NCI-H1436 treated with DMSO at 0.1 percent for 48 hours (cell line): ENCODE results near the gene ANGEL1.

Source experiments
- DNase-seq: peaks from one replicate; lab custom pipeline; 2025; lab: John Stamatoyannopoulos, UW

The ANGEL1 gene

DNA sequence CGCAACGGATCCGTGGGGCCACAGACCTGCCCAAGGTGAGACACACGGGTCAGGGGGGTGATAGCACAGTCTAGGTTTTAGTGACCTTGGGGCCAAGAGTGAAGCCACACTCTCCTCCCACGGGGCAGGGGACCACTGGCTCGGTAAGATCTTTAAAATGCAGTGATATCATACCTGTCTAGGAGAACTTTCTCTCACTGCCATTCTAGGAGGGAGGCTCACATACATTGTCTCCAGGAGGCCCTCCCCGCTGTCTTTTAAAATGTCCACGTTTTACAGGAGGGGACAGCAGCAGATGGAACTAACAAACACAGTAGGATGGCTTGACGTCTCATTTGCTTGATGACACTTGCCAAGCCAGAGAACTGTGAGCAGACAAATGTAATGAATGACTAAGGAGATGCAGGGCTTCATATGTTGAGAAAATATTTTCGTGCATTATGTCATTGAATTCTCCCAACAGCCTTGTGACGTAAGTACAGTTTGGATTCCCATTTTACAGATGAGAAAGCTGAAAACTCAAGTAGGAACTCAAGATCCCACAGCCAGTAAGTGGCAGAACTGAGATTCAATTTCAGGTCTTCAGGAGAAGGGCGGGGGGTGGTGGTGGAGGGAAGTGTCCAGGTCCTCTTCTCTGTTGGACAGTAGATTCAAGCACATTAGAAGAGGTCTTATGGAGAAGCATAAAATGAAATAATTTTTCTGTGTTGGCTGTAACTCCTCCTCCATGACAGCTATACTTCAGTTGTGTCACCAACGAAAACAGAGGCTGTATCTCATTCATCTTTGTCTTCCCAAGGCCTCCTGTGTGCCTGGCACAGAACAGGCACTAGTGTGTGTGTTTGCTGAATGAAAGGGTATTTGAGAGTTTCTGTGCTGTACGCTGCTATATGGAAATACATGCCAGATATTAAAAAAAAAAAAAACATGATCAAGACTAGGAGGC is 49.3 kb downstream of the ANGEL1 start:
- no peak for DNase-seq

- no peak for DNase-seq
These were observed 50.1 kb downstream of the ANGEL1 start for GRCh38 chr14:76762411-76763095.

DNA sequence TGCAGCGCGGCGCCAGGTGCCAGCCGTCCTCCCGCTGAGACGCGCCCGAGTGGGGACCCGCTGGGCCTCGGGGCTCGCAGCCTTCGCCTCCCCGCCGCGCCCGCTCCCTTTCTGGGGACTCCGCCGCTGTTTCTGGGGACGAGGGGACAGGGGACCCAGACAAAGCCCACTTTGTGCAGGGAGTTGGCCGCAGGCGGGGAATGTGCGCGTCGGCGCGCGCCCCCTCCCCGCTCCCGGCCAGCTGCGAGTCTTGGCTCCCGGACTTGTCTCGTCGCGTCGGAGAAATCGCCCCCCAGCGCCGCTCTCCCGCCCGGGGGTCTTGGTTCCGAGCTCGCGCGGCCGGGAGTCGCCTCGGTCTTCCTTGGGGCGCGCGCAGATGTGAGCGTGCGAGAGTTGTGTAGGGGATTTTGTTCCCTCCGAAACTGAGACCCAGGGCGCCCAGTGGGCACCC is 50.7 kb downstream of the ANGEL1 start:
- no peak for DNase-seq

GRCh38 chr14:76761136-76761959 is 51.3 kb downstream of the ANGEL1 start, which contains the start of gene VASH1:
TSS of gene VASH1 (plus strand) at chr14:76761468. CDS start at chr14:76762822, 1,354 bp downstream.
- no peak for DNase-seq

DNA sequence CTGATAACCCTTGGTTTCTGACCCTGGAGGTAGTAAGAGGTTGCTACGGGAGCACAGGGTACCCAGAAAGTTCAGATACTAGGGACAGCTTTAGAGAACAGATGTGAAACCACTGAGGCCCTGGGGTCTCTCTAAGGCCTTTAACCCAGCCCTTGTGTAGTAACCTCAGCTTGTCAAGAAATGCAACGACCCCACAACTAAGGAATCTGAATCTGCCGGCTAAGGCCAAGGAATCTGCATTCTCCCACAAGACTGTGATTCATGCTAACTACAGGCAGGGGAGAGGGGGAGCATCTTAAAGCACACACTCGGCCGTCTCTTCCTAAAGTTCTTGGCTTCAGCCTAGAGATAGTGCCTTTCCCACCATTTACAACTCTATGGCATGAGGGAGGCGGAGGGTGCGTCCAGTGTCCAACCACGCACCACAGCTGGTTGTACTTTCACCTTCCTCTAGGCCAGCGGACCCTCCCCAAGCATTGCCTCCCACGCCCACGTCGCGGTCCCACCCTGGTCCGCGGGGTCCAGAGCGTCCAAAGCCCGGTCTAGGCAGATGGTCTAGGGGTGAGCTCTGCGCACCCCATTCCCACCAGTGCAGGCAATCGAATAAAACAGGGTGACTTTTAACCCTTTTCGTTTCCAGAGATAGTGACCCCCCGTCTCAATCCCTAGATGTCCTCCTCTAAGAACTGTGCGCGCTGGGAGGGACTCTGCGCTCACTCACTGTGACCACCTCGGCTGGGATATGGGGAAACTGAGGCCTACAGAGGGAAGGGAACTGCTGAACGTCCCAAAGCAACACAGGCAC is 52.1 kb downstream of the ANGEL1 start:
- DNase-seq, result no peak

- no peak for DNase-seq
These were observed 53.1 kb downstream of the ANGEL1 start for GRCh38 chr14:76759589-76759988.

- no peak for DNase-seq
These were observed 56.3 kb downstream of the ANGEL1 start for GRCh38 chr14:76756371-76756750.

DNA sequence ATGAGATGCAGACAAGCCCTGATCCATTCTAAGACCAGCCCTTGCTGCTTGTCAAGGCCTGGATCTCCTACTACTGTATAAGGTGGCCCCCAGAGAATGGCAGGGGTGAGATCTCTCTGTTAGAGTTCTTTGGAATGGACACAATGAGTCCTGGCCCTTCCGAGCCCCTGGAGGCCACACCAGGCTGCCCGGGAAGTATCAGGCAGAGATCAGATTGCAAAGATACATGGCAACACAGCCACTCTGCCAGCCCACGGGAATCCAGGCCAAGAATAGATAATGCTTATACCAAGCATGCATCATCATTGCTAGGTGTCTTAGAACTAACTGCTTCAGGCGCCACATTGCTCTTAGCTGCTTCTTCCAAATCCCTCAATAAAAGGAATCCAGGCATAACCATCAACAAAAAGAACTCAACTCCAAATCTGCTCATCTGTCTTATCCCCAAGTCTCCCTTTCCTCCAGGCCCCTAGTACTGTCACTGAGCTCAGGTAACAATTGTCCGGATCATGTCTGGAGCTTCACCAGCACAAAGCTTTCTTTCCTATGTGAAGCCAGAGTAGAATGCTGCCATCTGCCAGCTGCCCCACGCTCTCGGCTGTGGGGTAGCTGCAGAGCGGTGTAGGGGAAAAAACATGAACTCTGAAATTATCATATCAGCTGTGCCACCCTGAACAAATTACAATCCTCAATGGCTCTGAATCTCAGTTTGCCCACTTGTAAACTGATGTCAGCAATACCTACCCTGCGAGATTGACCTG is 56.9 kb downstream of the ANGEL1 start:
- no peak for DNase-seq

GRCh38 chr14:76754586-76754985 is 58.1 kb downstream of the ANGEL1 start:
- no peak for DNase-seq

DNA sequence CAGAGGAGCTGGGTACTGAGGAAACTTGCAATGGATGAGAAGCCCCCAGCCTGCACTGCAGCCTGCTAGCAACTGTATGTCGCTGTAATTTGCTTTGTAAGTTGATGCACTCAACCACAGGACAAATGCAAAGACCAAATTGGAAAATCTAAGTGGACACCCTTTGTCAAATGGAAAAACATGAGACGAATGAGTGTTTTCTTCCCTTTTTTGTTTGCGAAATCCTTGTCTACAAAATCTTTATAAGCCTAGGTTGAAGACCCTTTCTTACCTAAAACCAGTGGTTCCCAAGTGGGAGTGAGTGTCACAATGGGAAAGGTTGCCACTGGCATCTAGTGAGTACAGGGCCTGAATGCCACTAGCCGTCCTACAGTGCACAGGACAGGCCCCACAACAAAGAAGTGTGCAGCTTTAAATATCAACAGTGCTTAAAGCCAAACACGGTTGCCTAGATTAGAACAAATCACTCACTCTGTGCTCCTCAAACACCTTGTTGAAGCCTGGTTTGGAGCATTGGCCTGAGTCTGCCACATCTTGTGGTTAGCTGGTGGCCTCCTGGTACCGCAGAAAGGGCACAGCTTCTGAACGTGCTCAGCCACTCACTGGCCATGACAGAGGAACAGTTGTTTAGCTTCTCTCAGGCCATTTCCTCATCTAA is 59.0 kb downstream of the ANGEL1 start:
- no peak for DNase-seq

GRCh38 chr14:76752744-76753143 is 59.9 kb downstream of the ANGEL1 start:
- DNase-seq, result no peak

DNA sequence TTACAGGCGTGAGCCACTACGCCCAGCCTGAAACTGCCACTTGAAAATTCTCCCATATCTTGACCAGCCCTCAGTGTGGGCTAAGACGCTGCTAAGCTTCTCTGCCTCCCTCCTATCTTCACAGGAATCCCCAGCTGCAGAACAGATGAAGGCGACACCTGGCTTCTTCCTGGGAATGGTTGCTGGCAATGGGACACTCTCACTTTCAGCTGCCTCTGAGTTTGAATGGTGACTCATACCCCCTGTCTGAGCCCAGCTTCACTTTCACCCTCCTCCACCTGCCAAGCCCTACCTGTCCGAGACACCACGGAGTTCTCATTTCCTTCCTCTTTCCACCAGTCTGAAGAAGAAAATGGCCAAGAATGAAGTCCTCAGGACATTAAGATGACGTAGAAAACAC is 69.7 kb downstream of the ANGEL1 start:
- no peak for DNase-seq

- DNase-seq, result no peak
These were observed 70.5 kb downstream of the ANGEL1 start for GRCh38 chr14:76742185-76742584.

DNA sequence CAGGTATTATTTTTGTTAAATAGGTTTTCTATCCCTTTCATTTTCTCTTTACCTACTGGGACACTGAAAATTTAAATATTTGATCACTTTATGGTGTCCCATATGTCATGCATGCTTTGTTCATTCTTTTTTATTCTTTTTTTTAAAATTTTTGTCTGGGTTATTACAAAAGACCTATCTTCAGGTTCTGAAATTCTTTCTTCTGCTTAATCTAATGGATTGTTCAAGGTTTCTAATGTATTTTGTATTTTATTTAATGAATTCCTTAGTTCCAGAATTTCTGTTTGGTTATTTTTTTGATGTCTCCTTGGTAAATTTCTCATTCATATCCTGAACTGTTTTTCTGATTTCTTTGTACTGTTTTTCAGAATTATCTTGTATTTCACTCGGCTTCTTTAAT is 71.6 kb downstream of the ANGEL1 start:
- no peak for DNase-seq
